ENCODE results near the gene GDPGP1. TPM values are rescaled to one million over a fixed set of nuclear protein-coding genes. Genes with fewer than 3 reads are reported as not detected.

The GDPGP1 gene
- total RNA-seq, 1 donor from 2014 or later: 5.2 TPM

GRCh38 chr15:90223441-90224165, 10.4 kb upstream of the GDPGP1 start:
- no peak for DNase-seq (ENCODE audit: low read depth)

GRCh38 chr15:90225047-90225446, 9.0 kb upstream of the GDPGP1 start:
- no peak for DNase-seq (ENCODE audit: low read depth)

GRCh38 chr15:90225504-90226234, 8.3 kb upstream of the GDPGP1 start:
- DNase-seq (ENCODE audit: low read depth): no peak

GRCh38 chr15:90227336-90227735, 6.7 kb upstream of the GDPGP1 start:
- no peak for DNase-seq (ENCODE audit: low read depth)

- DNase-seq (ENCODE audit: low read depth): no peak
Measured at GRCh38 chr15:90227816-90228772, 5.9 kb upstream of the GDPGP1 start.

- DNase-seq (ENCODE audit: low read depth): no peak
Measured at GRCh38 chr15:90228960-90229359, 5.0 kb upstream of the GDPGP1 start.

- no peak for DNase-seq (ENCODE audit: low read depth)
Measured at GRCh38 chr15:90230071-90230494, 3.9 kb upstream of the GDPGP1 start.

- no peak for DNase-seq (ENCODE audit: low read depth)
Measured at GRCh38 chr15:90230610-90231009, 3.4 kb upstream of the GDPGP1 start.

GRCh38 chr15:90231028-90232017, 2.7 kb upstream of the GDPGP1 start:
- DNase-seq (ENCODE audit: low read depth): no peak

GRCh38 chr15:90232196-90232595, 1.8 kb upstream of the GDPGP1 start:
- DNase-seq (ENCODE audit: low read depth): no peak

- no peak for DNase-seq (ENCODE audit: low read depth)
Measured at GRCh38 chr15:90232941-90233386, 1.0 kb upstream of the GDPGP1 start.

- peak; percentile 96 for DNase-seq (ENCODE audit: low read depth)
Measured at GRCh38 chr15:90233387-90234095, 468 bp upstream of the GDPGP1 start, which contains the start of gene CIB1. TSS of gene CIB1 (minus strand) at chr15:90233941. CDS start at chr15:90233885, 56 bp downstream.

GRCh38 chr15:90239371-90239770, 5.4 kb downstream of the GDPGP1 start:
- DNase-seq (ENCODE audit: low read depth): no peak

- DNase-seq (ENCODE audit: low read depth): no peak
Measured at GRCh38 chr15:90240856-90241255, 6.8 kb downstream of the GDPGP1 start.

GRCh38 chr15:90241343-90242192, 7.6 kb downstream of the GDPGP1 start:
- DNase-seq (ENCODE audit: low read depth): peak; percentile 24

- no peak for DNase-seq (ENCODE audit: low read depth)
Measured at GRCh38 chr15:90243943-90244639, 10.1 kb downstream of the GDPGP1 start.

- DNase-seq (ENCODE audit: low read depth): no peak
Measured at GRCh38 chr15:90248789-90249202, 14.8 kb downstream of the GDPGP1 start.
